GM18907 (cell line): ENCODE measurements around the gene CLK2.
"Not testable (repeated sequence)": the region's sequence is repeated elsewhere in the genome, so short reads cannot be mapped to it uniquely, and the experiment has no call there.

Experiments
- ATAC-seq: cut with Tn5 transposase; IDR thresholded peaks from one replicate; pipeline ENCODE4 v1.9.1; 2021; ENCODE audit warnings: mild to moderate bottlenecking, moderate library complexity; ENCODE audit not compliant: unreplicated experiment

CLK2 gene

GRCh38 chr1:155245163-155245524, 28.2 kb downstream of the CLK2 start:
- ATAC-seq, result peak; percentile 9

- peak; percentile 87 for ATAC-seq
These were observed 28.7 kb downstream of the CLK2 start for GRCh38 chr1:155244368-155245162.

DNA sequence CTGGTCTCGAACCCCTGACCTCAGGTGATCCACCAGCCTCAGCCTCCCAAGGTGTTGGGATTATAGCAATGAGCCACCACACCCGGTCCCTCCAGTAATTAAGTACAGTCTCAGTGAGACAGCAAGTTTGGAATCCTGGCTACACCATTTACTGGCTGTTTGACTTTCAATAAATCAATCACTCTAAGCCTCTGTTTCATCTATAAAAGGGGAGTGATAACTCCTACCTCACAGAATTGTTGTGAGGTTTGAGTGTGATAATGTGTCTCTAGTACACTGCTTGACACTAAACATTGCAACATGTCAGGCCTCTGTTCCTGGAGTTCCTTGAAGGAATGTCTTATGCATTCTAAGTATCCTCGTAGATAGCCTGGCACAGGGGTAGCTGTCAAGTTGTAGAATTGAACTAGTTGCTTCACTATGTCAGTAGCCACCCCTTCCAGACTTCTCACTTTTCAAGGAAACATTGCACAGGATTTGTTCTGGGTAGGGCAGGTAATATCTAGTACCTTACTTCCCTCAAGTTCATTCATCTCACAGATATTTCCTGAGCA, 30.4 kb downstream of the CLK2 start:
- no peak for ATAC-seq

DNA sequence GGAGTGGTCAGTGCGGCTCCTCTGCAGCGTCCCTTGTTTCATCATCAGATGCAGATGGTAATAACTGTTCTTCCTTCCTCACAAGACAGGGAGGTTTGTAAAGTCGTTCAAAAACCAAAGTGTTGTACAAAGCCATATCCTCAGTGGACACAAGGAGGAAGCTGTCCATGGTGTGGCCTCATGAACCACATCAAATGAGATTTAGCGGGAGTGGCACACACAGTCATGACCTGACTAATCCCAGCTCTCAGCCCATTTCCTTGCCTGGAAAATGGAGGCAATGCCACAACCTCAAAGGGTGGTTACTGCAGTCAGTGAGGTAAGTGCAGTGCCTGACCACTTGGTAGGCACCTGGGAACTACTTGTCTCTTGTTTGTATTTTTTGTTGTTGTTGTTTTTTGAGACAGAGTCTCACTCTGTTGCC, 31.5 kb downstream of the CLK2 start:
- ATAC-seq, result no peak

GRCh38 chr1:155241069-155241679, 32.1 kb downstream of the CLK2 start:
- ATAC-seq, result no peak

- ATAC-seq, result no peak
These were observed 36.9 kb downstream of the CLK2 start for GRCh38 chr1:155236451-155236850.

DNA sequence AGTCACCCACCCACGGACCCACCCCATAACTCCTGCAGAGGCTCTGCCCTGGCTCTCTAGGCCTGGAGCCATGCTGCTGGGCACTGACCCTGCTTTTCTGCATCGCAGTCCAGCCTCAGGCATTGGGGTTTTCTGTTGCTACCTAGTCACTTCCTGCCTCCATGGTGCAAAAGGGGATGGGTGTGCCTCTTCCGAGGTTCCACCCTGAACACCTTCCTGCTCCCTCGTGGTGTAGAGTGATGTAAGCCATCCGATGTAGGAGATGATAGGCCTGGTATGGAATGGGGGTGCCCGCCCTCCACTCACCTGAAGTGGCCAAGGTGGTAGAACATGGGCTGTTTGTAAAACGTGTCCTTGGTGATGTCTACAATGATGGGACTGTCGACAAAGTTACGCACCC, 37.9 kb downstream of the CLK2 start:
- ATAC-seq, result not testable (repeated sequence)

DNA sequence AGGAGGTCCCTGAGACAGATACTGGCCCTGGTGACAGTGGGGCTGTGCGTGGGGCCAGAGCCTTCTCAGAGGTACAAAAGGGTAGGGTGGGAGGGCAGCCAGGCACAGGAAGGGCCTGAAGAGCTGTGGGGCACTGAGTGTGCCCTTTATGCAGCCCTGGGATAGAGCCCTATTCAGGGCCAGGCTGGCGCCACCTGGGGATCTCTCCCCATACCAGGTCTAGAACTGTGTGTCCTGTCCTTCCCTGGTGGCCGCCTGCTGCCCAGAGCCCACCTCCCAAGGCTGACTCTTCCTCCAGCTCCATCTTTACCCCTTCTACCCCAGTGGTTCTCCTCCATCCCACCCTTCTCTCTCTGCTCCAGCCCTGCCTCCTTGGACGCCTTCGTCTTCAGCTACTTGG, 39.8 kb downstream of the CLK2 start:
- ATAC-seq, result not testable (repeated sequence)

DNA sequence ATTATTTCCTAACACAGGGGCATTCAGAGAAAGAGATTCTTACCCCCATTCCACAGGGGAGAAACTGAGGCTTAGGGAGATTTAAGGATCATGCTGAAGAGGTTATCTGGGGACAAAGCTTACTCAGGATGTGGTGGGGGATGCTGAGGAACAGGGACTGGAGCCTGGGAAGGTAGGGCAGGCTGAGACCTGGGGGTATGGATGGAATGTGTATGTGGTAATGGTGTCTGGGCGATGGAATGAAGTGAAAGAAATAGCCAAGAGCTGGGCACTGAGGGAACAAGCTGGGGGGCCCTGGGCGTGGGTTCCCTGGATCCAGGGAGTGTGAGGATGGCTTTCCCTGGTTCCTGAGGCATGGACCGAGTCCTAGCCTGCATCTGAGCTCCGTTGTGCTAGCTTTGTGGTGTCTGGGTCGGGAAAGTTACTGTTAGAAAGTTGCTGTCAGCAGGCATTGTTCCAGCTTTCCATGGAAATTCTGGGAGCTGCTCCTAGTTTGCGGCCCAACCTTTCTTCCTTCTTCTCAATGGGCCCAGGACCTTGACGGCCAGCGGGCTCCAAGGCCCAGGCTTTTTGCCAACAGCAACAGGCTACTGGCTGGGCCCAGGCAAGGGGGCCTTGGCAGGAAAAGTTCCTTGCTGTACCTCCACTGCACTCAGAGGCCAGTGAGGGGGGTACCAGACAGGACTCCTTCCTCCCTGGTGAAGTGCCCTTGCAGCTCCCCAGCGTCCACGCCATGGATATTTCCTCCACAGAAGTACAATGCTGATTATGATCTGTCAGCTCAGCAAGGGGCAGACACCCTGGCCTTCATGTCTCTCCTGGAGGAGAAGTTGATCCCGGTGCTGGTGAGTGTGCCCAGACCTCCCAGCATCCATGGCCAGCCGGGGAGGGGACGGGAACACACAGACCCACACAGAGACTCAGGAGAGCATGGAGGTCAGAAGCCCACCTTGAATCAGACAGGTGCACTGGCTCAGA, 41.0 kb downstream of the CLK2 start:
- ATAC-seq, result not testable (repeated sequence)

DNA sequence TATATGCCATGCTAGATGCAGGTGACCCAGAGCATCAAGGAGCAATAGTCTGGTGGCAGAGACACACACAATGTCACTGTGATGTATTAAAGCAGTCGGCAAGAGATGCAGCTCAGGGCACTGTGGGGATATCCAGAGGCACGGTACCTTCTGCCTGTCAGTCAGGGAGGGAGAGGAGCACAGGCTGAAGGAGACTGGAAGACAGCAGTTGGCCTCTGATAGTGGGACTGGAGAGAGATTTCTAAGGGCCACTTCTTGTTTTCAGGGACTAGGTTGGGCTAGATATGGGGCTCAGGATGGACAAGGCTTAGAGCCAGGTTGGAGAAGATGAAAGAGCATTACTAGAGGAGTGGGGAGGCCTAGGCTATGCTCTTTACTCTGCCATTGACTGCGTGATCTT, 42.0 kb downstream of the CLK2 start:
- ATAC-seq, result not testable (repeated sequence)

- no peak for ATAC-seq
These were observed 45.2 kb downstream of the CLK2 start for GRCh38 chr1:155228096-155228427.

GRCh38 chr1:155227261-155228095, 45.8 kb downstream of the CLK2 start:
- peak; percentile 93 for ATAC-seq

DNA sequence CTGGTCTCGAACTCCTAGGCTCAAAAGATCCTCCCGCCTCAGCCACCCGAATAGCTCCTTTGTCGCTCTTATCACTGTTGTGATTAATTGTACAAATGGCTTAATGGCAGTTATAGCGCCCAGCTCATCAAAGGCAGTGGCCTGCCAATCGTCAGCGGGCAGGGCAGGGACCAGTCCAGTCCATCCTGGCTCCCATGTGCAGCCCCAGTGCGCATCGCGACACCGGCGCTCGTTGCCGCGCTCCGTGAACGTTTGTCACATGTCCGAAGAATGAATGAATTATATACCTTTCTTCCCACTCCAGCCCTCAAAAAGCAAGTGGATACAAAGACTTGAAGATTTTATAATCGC, 46.4 kb downstream of the CLK2 start:
- ATAC-seq, result peak; percentile 29

GRCh38 chr1:155226188-155226909, 47.0 kb downstream of the CLK2 start:
- ATAC-seq, result peak; percentile 38

- ATAC-seq, result not testable (repeated sequence)
These were observed 47.9 kb downstream of the CLK2 start for GRCh38 chr1:155225404-155225759.

DNA sequence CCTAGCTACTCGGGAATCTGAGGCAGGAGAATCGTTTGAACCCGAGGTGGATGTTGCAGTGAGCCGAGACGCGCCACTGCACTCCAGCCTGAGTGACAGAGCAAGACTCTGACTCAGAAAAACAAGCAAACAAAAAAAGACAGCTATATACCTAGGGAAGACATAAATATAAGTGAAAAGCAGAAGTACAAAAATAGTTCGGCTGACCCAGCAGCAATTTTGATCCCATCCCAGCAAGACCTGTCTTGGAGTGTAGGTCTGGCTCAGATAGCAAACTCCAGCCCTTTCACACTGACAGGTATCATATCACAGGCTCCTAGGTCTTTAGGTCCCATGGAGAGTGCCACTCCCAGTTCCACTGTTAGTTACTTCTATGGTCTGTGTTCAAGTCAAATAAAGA, 50.3 kb downstream of the CLK2 start:
- ATAC-seq, result no peak

- ATAC-seq, result not testable (repeated sequence)
These were observed 52.9 kb downstream of the CLK2 start for GRCh38 chr1:155220211-155220965.

DNA sequence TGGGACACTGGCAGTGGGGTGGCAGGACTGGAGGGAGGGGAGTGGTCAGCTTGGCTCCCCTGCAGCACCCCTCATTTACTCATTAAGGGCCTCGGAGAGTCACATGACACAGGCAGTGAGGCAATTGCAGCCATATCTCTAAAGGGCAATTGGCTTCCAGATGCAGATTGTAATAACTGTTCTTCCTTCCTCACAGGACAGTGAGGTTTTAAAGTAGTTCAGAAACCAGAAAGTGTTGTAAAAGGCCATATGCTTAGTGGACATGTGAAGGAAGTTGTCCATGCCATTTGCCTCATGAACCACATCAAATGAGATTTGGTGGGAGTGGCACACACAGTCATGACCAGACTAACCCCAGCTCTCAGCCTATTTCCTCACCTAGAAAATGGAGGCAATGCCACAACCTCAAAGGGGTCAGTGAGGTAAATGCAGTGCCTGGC, 53.7 kb downstream of the CLK2 start:
- no peak for ATAC-seq
